Esophagus squamous epithelium (tissue), 5 donors: ENCODE measurements around the gene SYCP2. TPM values are rescaled to one million over a fixed set of nuclear protein-coding genes. Genes with fewer than 3 reads are reported as not detected.
A peak's percentile ranks its signal among the peaks of the same experiment; 100 is the strongest.

Experiments
- DNase-seq: peaks from one replicate; lab custom pipeline; 2025; lab: John Stamatoyannopoulos, UW
- H3K27ac ChIP-seq, 4 donors: fragments of 200-600 bp; sonication (generic); one replicate each; pipeline ENCODE4 v1.5.1; 2016 to 2019; ENCODE audit warnings: mild to moderate bottlenecking in 1 of 4
- H3K27me3 ChIP-seq, 4 donors: fragments of 200-600 bp; sonication (generic); 1 replicate in 3 of 4; 2 replicates in 1 of 4; pipeline versions ENCODE4 v1.5.1 to v1.6.0; 2017 to 2021; ENCODE audit warnings: antibody characterized with exemption in 1 of 4
- H3K36me3 ChIP-seq, 3 donors: fragments of 200-600 bp; sonication (generic); one replicate each; pipeline ENCODE4 v1.5.1; 2016 to 2019
- H3K4me1 ChIP-seq, 3 donors: fragments of 200-600 bp; sonication (generic); one replicate each; pipeline ENCODE4 v1.5.1; 2017 to 2019
- H3K4me3 ChIP-seq, 4 donors: fragments of 200-600 bp; sonication (generic); 1 replicate in 3 of 4; 2 replicates in 1 of 4; pipeline ENCODE4 v1.5.1; 2016 to 2019; ENCODE audit warnings: mild to moderate bottlenecking in 2 of 4, moderate library complexity in 1 of 4
- H3K9me3 ChIP-seq, 3 donors: fragments of 200-600 bp; sonication (generic); one replicate each; pipeline ENCODE4 v1.5.1; 2016 to 2019
- POLR2A ChIP-seq, 4 donors: fragments of 450-650 bp; IDR thresholded peaks; one replicate each; pipeline ENCODE4 v1.6.1; 2017; ENCODE audit warnings: antibody characterized with exemption in 4 of 4, mild to moderate bottlenecking in 4 of 4, moderate library complexity in 3 of 4
- WGBS, 2 donors: methylation state at CpG; one replicate each; pipeline ENCODE4 v1.1.5; 2018; 5-methylcytosine and 5-hydroxymethylcytosine counted together
- intact Hi-C: fragments of 100-400 bp; cut with DNase I; formaldehyde crosslinking; loops from one replicate; pipeline ENCODE4 v1.15.0; 2022
- total RNA-seq, 4 donors: library from RNA; depleted of rRNA; stranded (reverse); fragments of >200 nt; gene quantifications; one replicate each; pipeline ENCODE4 v1.1.0, GENCODE V29; 2016
- TF ChIP-seq, protein P1 (sequence below), 6 experiments: fragments of 450-650 bp in 4 of 6; fragments of 200-600 bp in 2 of 6; sonication (generic) in 2 of 6; IDR thresholded peaks; one replicate each; pipeline ENCODE4 v1.5.1; 2016 to 2019; ENCODE audit warnings: antibody characterized with exemption in 6 of 6, mild to moderate bottlenecking in 4 of 6, moderate library complexity in 4 of 6
- donor health status: DM: yes; HTN: yes; CAD: no.

Gene SYCP2
- total RNA-seq, 4 donors from 2014 or later, result 0.92 to 4.5 (median 1.8) TPM

- no peaks in the 10 kb centered on the region for H3K9me3 ChIP-seq
- H3K4me1 ChIP-seq, result peaks cover 0 to 40% (median 0%) of the 10 kb centered on the region in 3 donors
- intact Hi-C loops, result no loop called here
- DNase-seq, result no peak
- WGBS, 2 donors, result 36 to 39% methylated on average over 7 of the region's 7 CpGs
- H3K4me3 ChIP-seq, result no peak overlapping the region
- TF ChIP-seq, protein P1, sequence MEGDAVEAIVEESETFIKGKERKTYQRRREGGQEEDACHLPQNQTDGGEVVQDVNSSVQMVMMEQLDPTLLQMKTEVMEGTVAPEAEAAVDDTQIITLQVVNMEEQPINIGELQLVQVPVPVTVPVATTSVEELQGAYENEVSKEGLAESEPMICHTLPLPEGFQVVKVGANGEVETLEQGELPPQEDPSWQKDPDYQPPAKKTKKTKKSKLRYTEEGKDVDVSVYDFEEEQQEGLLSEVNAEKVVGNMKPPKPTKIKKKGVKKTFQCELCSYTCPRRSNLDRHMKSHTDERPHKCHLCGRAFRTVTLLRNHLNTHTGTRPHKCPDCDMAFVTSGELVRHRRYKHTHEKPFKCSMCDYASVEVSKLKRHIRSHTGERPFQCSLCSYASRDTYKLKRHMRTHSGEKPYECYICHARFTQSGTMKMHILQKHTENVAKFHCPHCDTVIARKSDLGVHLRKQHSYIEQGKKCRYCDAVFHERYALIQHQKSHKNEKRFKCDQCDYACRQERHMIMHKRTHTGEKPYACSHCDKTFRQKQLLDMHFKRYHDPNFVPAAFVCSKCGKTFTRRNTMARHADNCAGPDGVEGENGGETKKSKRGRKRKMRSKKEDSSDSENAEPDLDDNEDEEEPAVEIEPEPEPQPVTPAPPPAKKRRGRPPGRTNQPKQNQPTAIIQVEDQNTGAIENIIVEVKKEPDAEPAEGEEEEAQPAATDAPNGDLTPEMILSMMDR (IDR thresholded peaks at IDR 0.05), result peak; percentile 26 to 67 (median 58)
- TF ChIP-seq POLR2A (IDR thresholded peaks at IDR 0.05), result no peak
- H3K27me3 ChIP-seq, result no peaks in the 10 kb centered on the region
- H3K36me3 ChIP-seq, result peaks cover 5 to 29% (median 6%) of the 10 kb centered on the region in 3 donors
- no peak overlapping the region for H3K27ac ChIP-seq
These were observed 15.6 kb upstream of the SYCP2 start for GRCh38 chr20:59948828-59949720.

- H3K27me3 ChIP-seq, result no peaks in the 10 kb centered on the region
- H3K4me1 ChIP-seq, result peaks cover 0 to 40% (median 0%) of the 10 kb centered on the region in 3 donors
- no peak overlapping the region for H3K4me3 ChIP-seq
- no peak for DNase-seq
- intact Hi-C loops, result no loop called here
- peaks cover 5 to 38% (median 6%) of the 10 kb centered on the region in 3 donors for H3K36me3 ChIP-seq
- H3K27ac ChIP-seq, result no peak overlapping the region
- TF ChIP-seq POLR2A (IDR thresholded peaks at IDR 0.05), result no peak
- TF ChIP-seq, protein P1 (IDR thresholded peaks at IDR 0.05), result no peak
- 57 to 74% methylated on average over 1 of the region's 1 CpG for WGBS, 2 donors
- H3K9me3 ChIP-seq, result no peaks in the 10 kb centered on the region
These were observed 14.8 kb upstream of the SYCP2 start for GRCh38 chr20:59948212-59948611.

- intact Hi-C loops, result no loop called here
These were observed 13.9 kb upstream of the SYCP2 start for GRCh38 chr20:59947376-59947775.

DNA sequence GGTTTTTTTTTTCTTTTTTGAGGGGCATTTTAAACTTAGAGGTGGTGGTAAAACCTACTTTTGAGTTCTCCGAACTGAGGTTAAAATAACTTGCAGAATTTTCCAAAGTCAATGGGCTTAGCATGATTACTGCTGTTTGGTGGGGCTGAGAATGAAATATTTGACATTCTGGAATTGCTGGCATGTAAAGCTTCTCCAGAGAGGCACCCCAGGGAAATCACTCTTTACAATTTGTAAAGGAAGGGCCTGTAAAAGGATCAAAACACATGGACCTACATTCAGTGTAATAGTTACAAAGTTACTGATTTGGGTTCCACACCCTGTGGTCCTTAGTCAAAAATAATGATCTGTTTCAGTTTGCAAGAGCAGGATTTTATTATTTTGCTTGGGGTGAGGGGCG lies 12.3 kb upstream of the SYCP2 start:
- H3K27me3 ChIP-seq, result no peaks in the 10 kb centered on the region
- H3K9me3 ChIP-seq, result no peaks in the 10 kb centered on the region
- H3K4me1 ChIP-seq, result peaks cover 10 to 63% (median 10%) of the 10 kb centered on the region in 3 donors
- H3K4me3 ChIP-seq, result no peak overlapping the region
- WGBS, 2 donors, result 69 to 95% methylated on average over 2 of the region's 2 CpGs
- H3K27ac ChIP-seq, result no peak overlapping the region
- intact Hi-C loops, result no loop called here
- H3K36me3 ChIP-seq, result peaks cover 5 to 43% (median 6%) of the 10 kb centered on the region in 3 donors
- TF ChIP-seq, protein P1 (IDR thresholded peaks at IDR 0.05), result no peak
- TF ChIP-seq POLR2A (IDR thresholded peaks at IDR 0.05), result no peak
- DNase-seq, result no peak

More at GRCh38 chr20:59947376-59947775, 13.9 kb upstream of the SYCP2 start:
- Histone ChIP-seq H3K4me3 (no peak overlapping the region), H3K36me3 (peaks cover 5 to 46% (median 6%) of the 10 kb centered on the region in 3 donors), H3K4me1 (peaks cover 0 to 46% (median 0%) of the 10 kb centered on the region in 3 donors), H3K27ac (no peak overlapping the region), H3K27me3 (no peaks in the 10 kb centered on the region), H3K9me3 (no peaks in the 10 kb centered on the region)
- TF ChIP-seq, protein P1 (IDR thresholded peaks at IDR 0.05), result no peak
- TF ChIP-seq POLR2A (IDR thresholded peaks at IDR 0.05), result no peak
- DNase-seq, result no peak
- WGBS, 2 donors, result 84 to 87% methylated on average over 8 of the region's 8 CpGs

GRCh38 chr20:59945175-59945574 lies 11.7 kb upstream of the SYCP2 start:
- Histone ChIP-seq H3K4me1 (peaks cover 10 to 63% (median 10%) of the 10 kb centered on the region in 3 donors), H3K27ac (no peak overlapping the region), H3K27me3 (no peaks in the 10 kb centered on the region), H3K4me3 (no peak overlapping the region), H3K36me3 (peaks cover 5 to 39% (median 6%) of the 10 kb centered on the region in 3 donors), H3K9me3 (no peaks in the 10 kb centered on the region)
- DNase-seq, result no peak
- WGBS, 2 donors, result 68 to 76% methylated on average over 3 of the region's 3 CpGs
- TF ChIP-seq, protein P1 (IDR thresholded peaks at IDR 0.05), result no peak
- no peak for TF ChIP-seq POLR2A (IDR thresholded peaks at IDR 0.05)
- intact Hi-C loops, result no loop called here
